ENCODE data around the gene NRXN3. TPM values are rescaled to one million over a fixed set of nuclear protein-coding genes. Genes with fewer than 3 reads are reported as not detected.

Gene NRXN3
- total RNA-seq, 1 donor from 2014 or later: 19.8 TPM

- Mint-ChIP-seq H3K4me3 (peak overlapping the region; percentile 12), H3K27ac (peak overlapping the region; percentile 47), H3K9me3 (peaks cover 5% of the 10 kb centered on the region), H3K4me1 (ENCODE audit: unreplicated experiment) (peaks cover 42% of the 10 kb centered on the region), H3K27me3 (no peaks in the 10 kb centered on the region), H3K36me3 (no peaks in the 10 kb centered on the region)
- no peak for DNase-seq (ENCODE audit: extremely low spot score, unreplicated experiment)
- no peak for TF ChIP-seq CTCF (conservative IDR thresholded peaks at IDR 0.05)
Measured at GRCh38 chr14:79514700-79515099, 1344.5 kb downstream of the NRXN3 start.

GRCh38 chr14:79515158-79515557 lies 1345.0 kb downstream of the NRXN3 start:
- H3K36me3 Mint-ChIP-seq: no peaks in the 10 kb centered on the region
- no peak overlapping the region for H3K4me3 Mint-ChIP-seq
- peak overlapping the region; percentile 47 for H3K27ac Mint-ChIP-seq
- peaks cover 40% of the 10 kb centered on the region for H3K4me1 Mint-ChIP-seq (ENCODE audit: unreplicated experiment)
- peaks cover 3% of the 10 kb centered on the region for H3K9me3 Mint-ChIP-seq
- H3K27me3 Mint-ChIP-seq: no peaks in the 10 kb centered on the region
- DNase-seq (ENCODE audit: extremely low spot score, unreplicated experiment): no peak
- no peak for TF ChIP-seq CTCF (conservative IDR thresholded peaks at IDR 0.05)

GRCh38 chr14:79516009-79516408 lies 1345.8 kb downstream of the NRXN3 start:
- Mint-ChIP-seq H3K36me3 (no peaks in the 10 kb centered on the region), H3K4me1 (ENCODE audit: unreplicated experiment) (peaks cover 37% of the 10 kb centered on the region), H3K4me3 (no peak overlapping the region), H3K27ac (no peak overlapping the region), H3K27me3 (no peaks in the 10 kb centered on the region), H3K9me3 (no peaks in the 10 kb centered on the region)
- no peak for TF ChIP-seq CTCF (conservative IDR thresholded peaks at IDR 0.05)
- no peak for DNase-seq (ENCODE audit: extremely low spot score, unreplicated experiment)

- Mint-ChIP-seq H3K4me1 (ENCODE audit: unreplicated experiment) (peaks cover 18% of the 10 kb centered on the region), H3K27ac (no peak overlapping the region), H3K9me3 (peaks cover 6% of the 10 kb centered on the region), H3K27me3 (no peaks in the 10 kb centered on the region), H3K36me3 (peaks cover 6% of the 10 kb centered on the region), H3K4me3 (no peak overlapping the region)
- TF ChIP-seq CTCF (conservative IDR thresholded peaks at IDR 0.05): no peak
- no peak for DNase-seq (ENCODE audit: extremely low spot score, unreplicated experiment)
Measured at GRCh38 chr14:79525416-79525815, 1355.2 kb downstream of the NRXN3 start.

- Mint-ChIP-seq H3K4me3 (no peak overlapping the region), H3K9me3 (no peaks in the 10 kb centered on the region), H3K36me3 (no peaks in the 10 kb centered on the region), H3K27me3 (no peaks in the 10 kb centered on the region), H3K27ac (peak overlapping the region; percentile 51), H3K4me1 (ENCODE audit: unreplicated experiment) (peaks cover 18% of the 10 kb centered on the region)
- DNase-seq (ENCODE audit: extremely low spot score, unreplicated experiment): no peak
- no peak for TF ChIP-seq CTCF (conservative IDR thresholded peaks at IDR 0.05)
Measured at GRCh38 chr14:79528828-79529416, 1358.7 kb downstream of the NRXN3 start.

GRCh38 chr14:79530555-79530954 lies 1360.4 kb downstream of the NRXN3 start:
- Mint-ChIP-seq H3K4me3 (no peak overlapping the region), H3K27ac (no peak overlapping the region), H3K27me3 (no peaks in the 10 kb centered on the region), H3K9me3 (no peaks in the 10 kb centered on the region), H3K36me3 (no peaks in the 10 kb centered on the region), H3K4me1 (ENCODE audit: unreplicated experiment) (peaks cover 15% of the 10 kb centered on the region)
- no peak for DNase-seq (ENCODE audit: extremely low spot score, unreplicated experiment)
- TF ChIP-seq CTCF (conservative IDR thresholded peaks at IDR 0.05): no peak
